ENCODE results near the gene ATP10B.

DNA sequence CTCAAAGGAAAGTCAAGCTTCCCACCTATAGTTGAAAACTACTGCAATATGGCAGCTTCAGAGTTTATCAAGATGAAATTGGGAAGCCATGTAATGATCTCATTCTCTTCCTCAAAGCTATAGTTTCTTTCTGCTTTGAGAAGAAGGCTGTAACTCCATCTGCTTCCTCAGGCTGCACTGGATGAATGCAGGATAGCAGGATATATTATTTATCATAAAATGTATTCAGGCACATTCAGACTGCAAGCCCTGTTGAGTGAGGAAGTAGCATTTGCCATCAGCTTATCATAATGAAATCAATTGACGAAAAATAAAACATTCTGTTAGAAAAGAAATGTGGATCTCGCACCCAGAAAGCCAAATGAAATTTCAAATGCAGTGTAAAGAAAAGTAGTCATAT, 560 bp downstream of the ATP10B start:
- TF ChIP-seq TCF12 (IDR thresholded peaks at IDR 0.05) = no peak
- no peak for TF ChIP-seq NRF1 (IDR thresholded peaks at IDR 0.05; ENCODE audit: low read depth, low read length)
- TF ChIP-seq JUND (IDR thresholded peaks at IDR 0.05) = no peak

Data from SK-N-SH (cell line).